GM23248 (cell line): ENCODE data around the gene TLE6. TPM values are rescaled to one million over a fixed set of nuclear protein-coding genes. Genes with fewer than 3 reads are reported as not detected.
"Not testable (repeated sequence)": the region's sequence is repeated elsewhere in the genome, so short reads cannot be mapped to it uniquely, and the experiment has no call there.

Experiments
- DNase-seq: peaks from one replicate; pipeline ENCODE4 v3.0.0-alpha.2; 2015
- H2AFZ ChIP-seq: fragments of 200-600 bp; sonication (generic); 2 replicates; pipeline ENCODE4 v1.6.1; 2016; ENCODE audit warnings: antibody characterized with exemption
- H3F3A ChIP-seq: fragments of 200-600 bp; sonication (generic); 2 replicates; pipeline ENCODE4 v1.6.1; 2016; ENCODE audit warnings: mild to moderate bottlenecking, antibody characterized with exemption, mixed run types; ENCODE audit not compliant: insufficient read depth
- H3K27ac ChIP-seq: fragments of 200-600 bp; sonication (generic); 2 replicates; pipeline ENCODE4 v1.5.1; 2016; ENCODE audit warnings: mild to moderate bottlenecking
- H3K27me3 ChIP-seq: fragments of 200-600 bp; sonication (generic); replicated peaks from 2 replicates; pipeline ENCODE4 v1.6.1; 2016; ENCODE audit warnings: mild to moderate bottlenecking; ENCODE audit not compliant: insufficient read depth
- H3K36me3 ChIP-seq: fragments of 200-600 bp; sonication (generic); 2 replicates; pipeline ENCODE4 v1.6.1; 2016; ENCODE audit warnings: low read depth, mild to moderate bottlenecking
- H3K4me1 ChIP-seq: fragments of 200-600 bp; sonication (generic); 2 replicates; pipeline ENCODE4 v1.6.1; 2016; ENCODE audit warnings: mild to moderate bottlenecking; ENCODE audit not compliant: insufficient read depth
- H3K4me2 ChIP-seq: fragments of 200-600 bp; sonication (generic); one replicate; pipeline ENCODE4 v1.6.1; 2016; ENCODE audit warnings: mild to moderate bottlenecking; ENCODE audit not compliant: unreplicated experiment
- H3K4me3 ChIP-seq: fragments of 200-600 bp; sonication (generic); 2 replicates; pipeline ENCODE4 v1.5.1; 2016; ENCODE audit warnings: mild to moderate bottlenecking
- H3K79me2 ChIP-seq: fragments of 200-600 bp; sonication (generic); 2 replicates; pipeline ENCODE4 v1.6.1; 2016; ENCODE audit warnings: mild to moderate bottlenecking; ENCODE audit not compliant: insufficient read depth
- H3K9ac ChIP-seq: fragments of 200-600 bp; sonication (generic); 2 replicates; pipeline ENCODE4 v1.6.1; 2016; ENCODE audit warnings: mild to moderate bottlenecking
- H3K9me2 ChIP-seq: fragments of 200-600 bp; sonication (generic); 2 replicates; pipeline ENCODE4 v1.6.1; 2016; ENCODE audit warnings: mixed run types, mild to moderate bottlenecking, moderate library complexity; ENCODE audit not compliant: insufficient read depth
- H3K9me3 ChIP-seq: fragments of 200-600 bp; sonication (generic); one replicate; pipeline ENCODE4 v1.6.1; 2017; ENCODE audit warnings: low read depth
- H4K20me1 ChIP-seq: fragments of 200-600 bp; sonication (generic); 2 replicates; pipeline ENCODE4 v1.6.0; 2016; ENCODE audit not compliant: insufficient read depth
- EZH2 ChIP-seq: fragments of 200-600 bp; sonication (generic); IDR thresholded peaks from 2 replicates; pipeline ENCODE4 v1.6.1; 2018; ENCODE audit warnings: antibody characterized with exemption, mild to moderate bottlenecking; ENCODE audit not compliant: insufficient read depth, poor library complexity, severe bottlenecking
- EZH2phosphoT487 ChIP-seq: fragments of 200-600 bp; sonication (generic); IDR thresholded peaks from 2 replicates; pipeline ENCODE4 v1.6.1; 2018; ENCODE audit warnings: antibody characterized with exemption, moderate library complexity, mild to moderate bottlenecking, low read depth; ENCODE audit not compliant: insufficient read depth
- WGBS, 2 experiments: methylation state at CpG; one replicate each; pipeline ENCODE4 v1.1.6; 2015 to 2017; ENCODE audit warnings: low lambda C conversion rate in 2 of 2, low coverage in 1 of 2; ENCODE audit errors: missing lambda C conversion rate in 2 of 2; 5-methylcytosine and 5-hydroxymethylcytosine counted together
- in situ Hi-C: fragments of 300-500 bp; cut with MboI; formaldehyde crosslinking; loops from 2 replicates; pipeline ENCODE4 v1.15.0; 2020
- polyA plus RNA-seq: library from polyadenylated mRNA; unstranded; fragments of >200 nt; fragmentation: Nextera tagmentation; extraction: Ambion mirVana; gene quantifications from 2 replicates; pipeline ENCODE4 v1.2.1, GENCODE V29; 2016
- total RNA-seq: library from RNA; depleted of rRNA; stranded (reverse); fragments of >200 nt; shearing (Covaris generic); gene quantifications from 2 replicates; pipeline ENCODE4 v1.2.3, GENCODE V29; 2014

TLE6 gene
- total and polyA plus RNA-seq, 2 experiments from 2014 or later = 0.21 to 0.65 TPM

DNA sequence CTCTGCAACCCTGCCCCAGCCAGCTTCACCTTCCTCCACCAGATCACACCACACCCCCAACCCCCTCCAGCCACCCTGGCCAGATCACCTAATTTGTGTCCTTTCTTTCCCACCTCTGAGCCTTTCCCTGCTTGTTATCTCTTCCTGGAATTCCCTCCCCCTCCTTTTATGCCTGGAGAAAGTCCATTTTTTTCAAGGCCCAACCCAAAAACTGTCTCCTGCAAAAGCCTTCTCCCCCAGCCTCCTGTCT lies 57.0 kb downstream of the TLE6 start:
- Histone ChIP-seq H3K9ac (peak overlapping the region; percentile 78; the same call in 1 of the 2 replicates), H3K9me2 (no peaks in the 10 kb centered on the region), H3K79me2 (no peaks in the 10 kb centered on the region), H4K20me1 (no peaks in the 10 kb centered on the region), H3K4me1 (peaks cover 6% of the 10 kb centered on the region), H3K27ac (no peak overlapping the region), H3K27me3 (no peaks in the 10 kb centered on the region), H3F3A (0 out of 2 replicates have a peak, but pooled peaks cover 4% of the 10 kb centered on the region), H2AFZ (peak overlapping the region; percentile 98), H3K36me3 (no peaks in the 10 kb centered on the region), H3K9me3 (no peaks in the 10 kb centered on the region), H3K4me2 (peak overlapping the region; percentile 84), H3K4me3 (no peak overlapping the region)
- no peak for TF ChIP-seq EZH2phosphoT487
- TF ChIP-seq EZH2 = no peak
- in situ Hi-C loops = no loop called here
- DNase-seq = no peak

DNA sequence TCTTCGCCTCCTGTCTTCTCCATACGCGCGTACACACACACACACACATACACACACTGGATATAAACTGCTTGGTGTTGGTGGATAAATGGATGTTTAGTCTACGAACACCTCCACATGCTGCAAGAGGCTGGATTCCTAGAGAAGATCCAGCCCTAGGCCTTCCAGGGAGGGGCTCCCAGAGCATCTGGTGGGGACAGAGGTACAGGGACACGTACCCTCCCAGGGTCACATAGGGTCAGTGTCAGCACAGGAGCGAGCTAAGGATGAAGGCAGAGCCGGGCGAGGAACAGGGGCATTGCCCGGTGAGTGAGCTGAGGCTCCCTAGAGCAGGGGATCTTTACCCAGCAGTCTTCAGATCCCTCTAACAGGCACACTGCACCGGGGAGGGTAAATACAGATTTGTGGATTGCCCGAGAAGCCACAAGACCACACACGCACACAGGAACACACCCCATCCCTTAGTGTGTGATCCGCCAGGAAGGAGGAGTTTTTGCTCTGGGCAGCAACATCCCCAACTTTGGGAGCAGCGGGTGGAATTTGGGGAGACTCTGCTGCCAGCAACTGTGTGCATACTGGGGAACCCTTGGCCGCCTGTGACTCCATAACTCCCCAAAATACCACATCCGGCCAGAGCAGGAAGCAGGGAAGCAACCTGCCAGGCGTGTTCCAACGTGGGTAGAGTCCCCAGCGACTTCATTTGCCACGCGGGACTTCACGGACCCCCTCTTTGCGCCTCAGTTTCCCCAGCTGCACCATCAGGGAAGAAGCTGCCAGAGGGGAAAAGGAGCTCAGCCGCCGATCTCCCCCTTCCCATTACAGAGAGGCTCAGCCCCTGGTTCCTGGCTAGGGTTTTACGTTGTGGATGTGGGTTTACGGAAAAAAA lies 57.5 kb downstream of the TLE6 start:
- DNase-seq = peak; percentile 59
- Histone ChIP-seq H2AFZ (peak overlapping the region; percentile 98), H3K9me3 (no peaks in the 10 kb centered on the region), H3K27ac (peak overlapping the region; percentile 37), H3K9ac (peak overlapping the region; percentile 78), H3K36me3 (no peaks in the 10 kb centered on the region), H3K79me2 (no peaks in the 10 kb centered on the region), H3K4me3 (peak overlapping the region; percentile 78), H4K20me1 (no peaks in the 10 kb centered on the region), H3F3A (0 out of 2 replicates have a peak, but pooled peaks cover 4% of the 10 kb centered on the region), H3K4me2 (peak overlapping the region; percentile 84), H3K9me2 (no peaks in the 10 kb centered on the region), H3K4me1 (peaks cover 6% of the 10 kb centered on the region), H3K27me3 (no peaks in the 10 kb centered on the region)
- no peak for TF ChIP-seq EZH2
- no peak for TF ChIP-seq EZH2phosphoT487
- in situ Hi-C loops = no loop called here
- WGBS, 2 experiments = 22% methylated on average over 25 to 28 of the region's 28 CpGs

DNA sequence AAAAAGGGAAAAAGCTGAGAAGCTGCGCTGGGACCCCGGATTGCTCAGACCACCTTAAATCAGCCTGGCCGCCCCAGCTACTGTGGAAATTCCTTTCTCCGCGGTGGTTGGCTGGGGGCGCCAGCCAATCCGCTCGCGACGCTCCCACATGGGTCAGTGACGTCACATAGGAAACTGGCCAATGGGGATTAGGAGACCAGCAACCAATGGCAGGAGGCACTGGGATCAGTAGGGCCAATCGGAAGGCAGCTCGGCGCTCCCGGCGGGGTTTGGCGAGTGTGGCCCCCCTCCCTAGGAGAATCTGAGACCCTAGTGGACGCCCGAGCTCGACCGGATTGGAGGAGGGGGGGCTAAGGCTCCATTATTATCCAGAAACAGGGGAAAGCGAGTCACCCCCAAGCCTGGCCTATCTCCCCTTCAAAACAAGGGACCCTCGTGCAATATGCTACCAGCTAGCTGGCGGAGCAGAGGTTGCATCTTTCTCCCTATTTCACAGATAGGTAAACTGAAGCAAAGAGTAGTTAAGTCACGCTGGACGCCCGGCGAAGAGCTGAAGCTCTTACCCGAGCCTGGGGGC lies 58.3 kb downstream of the TLE6 start:
- TF ChIP-seq EZH2 = no peak
- no peak for TF ChIP-seq EZH2phosphoT487
- peak overlapping the region; percentile 84 for H3K4me2 ChIP-seq
- peak overlapping the region; percentile 78 for H3K9ac ChIP-seq
- peak; percentile 98 for DNase-seq
- H3K79me2 ChIP-seq = no peaks in the 10 kb centered on the region
- peak overlapping the region; percentile 57 for H3K27ac ChIP-seq
- peak overlapping the region; percentile 78 for H3K4me3 ChIP-seq
- H4K20me1 ChIP-seq = no peaks in the 10 kb centered on the region
- H2AFZ ChIP-seq = peak overlapping the region; percentile 98
- in situ Hi-C loops = no loop called here
- H3K9me2 ChIP-seq = no peaks in the 10 kb centered on the region
- WGBS, 2 experiments = 1 to 2% methylated on average over 29 of the region's 29 CpGs
- H3F3A ChIP-seq = 0 out of 2 replicates have a peak, but pooled peaks cover 4% of the 10 kb centered on the region
- H3K27me3 ChIP-seq = no peaks in the 10 kb centered on the region
- H3K4me1 ChIP-seq = peaks cover 6% of the 10 kb centered on the region
- no peaks in the 10 kb centered on the region for H3K9me3 ChIP-seq
- no peaks in the 10 kb centered on the region for H3K36me3 ChIP-seq

DNA sequence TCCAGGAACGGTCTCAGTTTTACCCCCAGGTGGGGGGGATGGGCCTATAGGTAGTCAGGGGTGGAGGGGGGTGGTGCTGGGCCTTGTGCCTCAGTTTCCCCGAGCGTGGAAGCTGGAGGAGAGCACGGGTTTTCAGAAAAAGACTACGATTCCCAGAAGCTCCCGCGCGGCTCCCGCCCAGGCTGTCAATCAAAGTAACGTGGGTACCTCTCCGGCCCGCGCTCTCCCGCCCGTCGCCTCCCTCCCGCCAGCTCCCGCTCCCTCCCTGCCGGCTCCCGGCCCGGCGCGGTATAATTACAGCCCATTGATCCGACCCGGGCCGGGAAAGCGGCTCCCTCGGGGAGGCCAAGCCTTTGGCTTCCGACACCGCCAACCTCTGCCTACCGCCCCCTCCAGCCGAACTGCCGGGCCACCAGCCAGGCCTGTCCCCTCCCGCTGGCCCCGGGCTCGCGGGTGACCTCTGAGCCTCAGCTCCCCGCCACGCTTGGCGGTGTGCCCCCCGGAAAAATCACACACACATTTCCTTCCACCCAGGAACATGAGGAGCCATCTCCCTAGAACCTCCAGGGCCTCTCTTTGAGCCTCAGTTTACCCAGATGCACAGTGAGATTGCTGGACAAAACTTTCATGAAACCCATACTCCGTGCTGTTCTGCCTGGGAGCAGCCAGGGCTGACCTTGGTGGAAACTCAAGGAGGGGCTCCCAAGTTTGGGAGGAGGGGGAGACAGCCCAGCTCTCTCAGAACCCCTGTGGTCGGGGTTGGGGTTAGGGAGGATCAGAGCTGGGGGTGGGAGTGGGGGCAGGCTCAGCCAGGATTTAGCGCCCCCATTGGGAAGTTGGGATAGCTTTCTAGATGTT lies 59.0 kb downstream of the TLE6 start:
- Histone ChIP-seq H2AFZ (peak overlapping the region; percentile 98), H3K79me2 (no peaks in the 10 kb centered on the region), H3K9me3 (no peaks in the 10 kb centered on the region), H3K4me3 (peak overlapping the region; percentile 78), H3K4me1 (peaks cover 6% of the 10 kb centered on the region), H3K36me3 (no peaks in the 10 kb centered on the region), H3K9ac (peak overlapping the region; percentile 63), H3K27ac (peak overlapping the region; percentile 57), H3K4me2 (peak overlapping the region; percentile 84), H3K27me3 (no peaks in the 10 kb centered on the region), H3F3A (no peaks in the 10 kb centered on the region), H3K9me2 (no peaks in the 10 kb centered on the region), H4K20me1 (no peaks in the 10 kb centered on the region)
- in situ Hi-C loops = no loop called here
- 0 to 2% methylated on average over 21 to 39 of the region's 44 CpGs for WGBS, 2 experiments
- peak; percentile 94 for DNase-seq
- TF ChIP-seq EZH2phosphoT487 (no peak), EZH2 (no peak)

DNA sequence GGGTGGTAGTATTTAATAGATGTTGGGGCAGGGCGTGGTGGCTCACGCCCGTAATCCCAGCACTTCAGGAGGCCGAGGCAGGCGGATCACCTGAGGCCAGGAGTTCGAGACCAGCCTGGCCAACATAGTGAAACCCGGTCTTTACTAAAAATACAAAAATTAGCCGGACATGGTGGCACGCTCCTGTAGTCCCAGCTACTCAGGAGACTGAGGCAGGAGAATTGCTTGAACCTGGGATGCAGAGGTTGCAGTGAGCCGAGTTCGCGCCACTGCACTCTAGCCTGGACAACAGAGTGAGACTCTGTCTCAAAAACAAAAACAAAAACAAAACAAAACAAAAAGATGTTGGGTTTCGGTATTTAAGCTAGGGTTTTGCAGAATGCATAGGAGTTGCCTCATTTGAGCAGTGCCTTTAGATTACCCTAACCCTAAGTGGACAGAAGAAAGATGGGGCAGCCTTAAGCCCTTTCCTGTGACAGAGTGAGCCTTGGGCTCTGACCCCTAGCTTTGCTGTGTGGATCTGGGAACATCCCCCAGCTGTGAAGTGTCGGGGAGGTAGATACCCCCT lies 59.7 kb downstream of the TLE6 start:
- H3K4me1 ChIP-seq, H3K27ac ChIP-seq, H4K20me1 ChIP-seq, H3K27me3 ChIP-seq, H3K4me3 ChIP-seq, H3K36me3 ChIP-seq, H3K9me2 ChIP-seq, in situ Hi-C loops, H3K4me2 ChIP-seq, H3K9me3 ChIP-seq, DNase-seq, H3K79me2 ChIP-seq, H3F3A ChIP-seq, H3K9ac ChIP-seq: not testable (repeated sequence)
- WGBS, 2 experiments = 92 to 95% methylated on average over 14 of the region's 14 CpGs
- H2AFZ ChIP-seq = peak overlapping the region; percentile 98; the same call in 1 of the 2 replicates
